HepG2 (cell line): Measurements from ENCODE around the gene S100Z. TPM values are rescaled to one million over a fixed set of nuclear protein-coding genes. Genes with fewer than 3 reads are reported as not detected.

ENCODE experiments used
- CREB1 ChIP-seq, 2 experiments: fragments of 450-650 bp in 1 of 2; IDR thresholded peaks; 2 replicates each; pipeline ENCODE4 v1.6.1; 2016 to 2017; ENCODE audit warnings: control low read depth in 1 of 2, mild to moderate bottlenecking in 1 of 2, missing compliant biosample characterization in 1 of 2, missing genetic modification characterization in 1 of 2
- FOXO1 ChIP-seq: sonication (generic); formaldehyde crosslinking; IDR thresholded peaks from 2 replicates; pipeline ENCODE4 v1.4.0; 2020; ENCODE audit warnings: missing genetic modification reagents
- MEIS1 ChIP-seq: sonication (generic); formaldehyde crosslinking; IDR thresholded peaks from 2 replicates; pipeline ENCODE4 v1.9.0; 2021; ENCODE audit warnings: mild to moderate bottlenecking, missing genetic modification reagents, moderate library complexity, borderline replicate concordance
- NCOA2 ChIP-seq: sonication (generic); formaldehyde crosslinking; IDR thresholded peaks from 2 replicates; pipeline ENCODE4 v1.8.0; 2022; ENCODE audit warnings: inconsistent platforms
- SMAD9 ChIP-seq: sonication (generic); formaldehyde crosslinking; IDR thresholded peaks from 2 replicates; pipeline ENCODE4 v1.5.1; 2020; ENCODE audit warnings: mild to moderate bottlenecking, missing genetic modification reagents
- SNAI1 ChIP-seq: sonication (generic); formaldehyde crosslinking; IDR thresholded peaks from 2 replicates; pipeline ENCODE4 v1.5.0; 2020; ENCODE audit warnings: mild to moderate bottlenecking, missing genetic modification reagents, borderline replicate concordance
- ZBTB20 ChIP-seq: sonication (generic); formaldehyde crosslinking; IDR thresholded peaks from 2 replicates; pipeline ENCODE4 v1.8.1; 2023; ENCODE audit warnings: missing genetic modification reagents, low read depth, mild to moderate bottlenecking, borderline replicate concordance
- ZFP91 ChIP-seq: sonication (generic); formaldehyde crosslinking; IDR thresholded peaks from 2 replicates; pipeline ENCODE4 v1.9.0; 2022; ENCODE audit warnings: missing genetic modification reagents, mild to moderate bottlenecking, borderline replicate concordance
- ZNF121 ChIP-seq: sonication (generic); formaldehyde crosslinking; IDR thresholded peaks from 2 replicates; pipeline ENCODE4 v1.5.0; 2020; ENCODE audit warnings: mild to moderate bottlenecking, missing genetic modification reagents
- ZNF264 ChIP-seq: sonication (generic); formaldehyde crosslinking; IDR thresholded peaks from 2 replicates; pipeline ENCODE4 v1.4.0; 2020; ENCODE audit warnings: missing genetic modification reagents
- ZNF274 ChIP-seq: sonication (generic); formaldehyde crosslinking; IDR thresholded peaks from 2 replicates; pipeline ENCODE4 v1.5.1; 2020; ENCODE audit warnings: mild to moderate bottlenecking, missing genetic modification reagents
- ZNF318 ChIP-seq: sonication (generic); formaldehyde crosslinking; IDR thresholded peaks from 2 replicates; pipeline ENCODE4 v1.4.0; 2020; ENCODE audit warnings: mild to moderate bottlenecking, missing genetic modification reagents
- ZNF577 ChIP-seq: sonication (generic); formaldehyde crosslinking; IDR thresholded peaks from 2 replicates; pipeline ENCODE4 v1.4.0; 2020; ENCODE audit warnings: mild to moderate bottlenecking, low read depth, missing genetic modification reagents, borderline replicate concordance
- ZNF720 ChIP-seq: sonication (generic); formaldehyde crosslinking; IDR thresholded peaks from 2 replicates; pipeline ENCODE4 v1.4.0; 2020; ENCODE audit warnings: missing genetic modification reagents
- ZNF776 ChIP-seq: sonication (generic); formaldehyde crosslinking; IDR thresholded peaks from 2 replicates; pipeline ENCODE4 v1.4.0; 2020; ENCODE audit warnings: mild to moderate bottlenecking, missing genetic modification reagents
- ZSCAN12 ChIP-seq: sonication (generic); formaldehyde crosslinking; IDR thresholded peaks from 2 replicates; pipeline ENCODE4 v1.9.0; 2021; ENCODE audit warnings: mild to moderate bottlenecking, missing genetic modification reagents
- polyA plus RNA-seq, 8 experiments: library from polyadenylated mRNA; depleted of rRNA in 3 of 8; stranded (reverse) in 7 of 8; unstranded in 1 of 8; fragments of >200 nt; fragmentation: Illumina TruSeq in 4 of 8; extraction: Trizol in 4 of 8; gene quantifications; 2 replicates each; pipeline versions ENCODE4 v1.2.1 to v1.2.3, GENCODE V29; 2011 to 2016; ENCODE audit warnings: low read depth in 4 of 8, missing spikeins in 1 of 8, mixed read lengths in 1 of 8; ENCODE audit not compliant: insufficient read depth in 1 of 8
- total RNA-seq, 5 experiments: library from RNA; depleted of rRNA; stranded (reverse); fragments of >200 nt; fragmentation: Illumina TruSeq; extraction: Trizol; gene quantifications; 2 replicates each; pipeline ENCODE4 v1.2.3, GENCODE V29; 2016; ENCODE audit warnings: low read depth in 1 of 5
- TF ChIP-seq, protein P1 (sequence below): sonication (generic); formaldehyde crosslinking; IDR thresholded peaks from 2 replicates; pipeline ENCODE4 v1.8.0; 2022; ENCODE audit warnings: missing genetic modification reagents, mild to moderate bottlenecking, inconsistent platforms, borderline replicate concordance

S100Z gene
- total and polyA plus RNA-seq, 2 of the 13 experiments (the other 11 are each of a cell fraction or from before 2014, with no cell fraction given) = 0.22 TPM; not detected in 1

- TF ChIP-seq ZNF318 = no peak
- no peak for TF ChIP-seq SNAI1
- TF ChIP-seq ZNF121 (CRISPR knock-in tag) = no peak
- TF ChIP-seq ZNF264 (CRISPR knock-in tag) = no peak
- 0 out of 2 replicates have a peak, but pooled peaks have one; percentile 29 for TF ChIP-seq ZBTB20 (CRISPR knock-in tag)
- peak; percentile 38; the same call in 1 of the 2 replicates for TF ChIP-seq ZSCAN12 (CRISPR knock-in tag)
- TF ChIP-seq ZNF776 (CRISPR knock-in tag) = 0 out of 2 replicates have a peak, but pooled peaks have one; percentile 47
- no peak for TF ChIP-seq NCOA2 (CRISPR knock-in tag)
- no peak for TF ChIP-seq CREB1 (IDR thresholded peaks at IDR 0.05)
- TF ChIP-seq CREB1 (CRISPR knock-in tag; IDR thresholded peaks at IDR 0.05) = no peak
- no peak for TF ChIP-seq ZNF720
- TF ChIP-seq SMAD9 (CRISPR knock-in tag) = 0 out of 2 replicates have a peak, but pooled peaks have one; percentile 41
- TF ChIP-seq ZFP91 (CRISPR knock-in tag) = peak; percentile 46; the same call in 1 of the 2 replicates
- TF ChIP-seq ZNF274 (CRISPR knock-in tag) = 0 out of 2 replicates have a peak, but pooled peaks have one; percentile 19
- TF ChIP-seq, protein P1, sequence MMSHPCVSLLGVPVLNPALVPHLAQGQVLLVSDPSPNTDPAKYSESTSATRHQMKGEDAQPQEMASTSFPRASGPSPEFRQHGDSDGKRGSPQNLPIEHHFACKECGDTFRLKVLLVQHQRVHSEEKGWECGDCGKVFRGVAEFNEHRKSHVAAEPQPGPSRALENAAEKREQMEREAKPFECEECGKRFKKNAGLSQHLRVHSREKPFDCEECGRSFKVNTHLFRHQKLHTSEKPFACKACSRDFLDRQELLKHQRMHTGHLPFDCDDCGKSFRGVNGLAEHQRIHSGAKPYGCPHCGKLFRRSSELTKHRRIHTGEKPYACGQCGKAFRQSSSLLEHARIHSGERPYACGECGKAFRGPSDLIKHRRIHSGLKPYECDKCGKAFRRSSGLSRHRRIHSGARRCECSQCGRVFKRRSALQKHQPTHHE = 0 out of 2 replicates have a peak, but pooled peaks have one; percentile 17
- no peak for TF ChIP-seq MEIS1 (CRISPR knock-in tag)
- no peak for TF ChIP-seq ZNF577
- TF ChIP-seq FOXO1 = no peak
Observed at GRCh38 chr5:76818844-76819831, 30.7 kb upstream of the S100Z start, which contains the start of gene F2RL1 (continued).
